BJ (cell line): ENCODE data around the gene TPRX1. TPM values are rescaled to one million over a fixed set of nuclear protein-coding genes. Genes with fewer than 3 reads are reported as not detected.

ENCODE experiments used
- CTCF ChIA-PET: fragments of 350-600 bp; formaldehyde crosslinking; extraction: SDS; loops from one replicate; lab custom pipeline; 2021; ENCODE audit warnings: antibody characterized with exemption, inconsistent platforms; lab: Yijun Ruan, JAX
- POLR2A ChIA-PET: fragments of 300-600 bp; sonication (Branson Sonifier 250); formaldehyde crosslinking; extraction: SDS; loops from one replicate; lab custom pipeline; 2021; ENCODE audit warnings: antibody characterized with exemption; lab: Charles Lee
- DNase-seq: peaks from one replicate; pipeline ENCODE4 v3.0.0-alpha.2; 2011; ENCODE audit warnings: low read depth
- H3K27me3 ChIP-seq: 2 replicates; pipeline ENCODE4 v1.6.0; 2011; ENCODE audit warnings: low read length; ENCODE audit not compliant: control insufficient read depth, insufficient read depth
- H3K36me3 ChIP-seq: 2 replicates; pipeline ENCODE4 v1.5.1; 2011; ENCODE audit warnings: low read length; ENCODE audit not compliant: control insufficient read depth, insufficient read depth
- H3K4me3 ChIP-seq: 2 replicates; pipeline ENCODE4 v1.5.1; 2011; ENCODE audit warnings: low read depth, mild to moderate bottlenecking, control low read depth, low read length
- CTCF ChIP-seq: IDR thresholded peaks from 2 replicates; pipeline ENCODE4 v1.5.1; 2011; ENCODE audit warnings: low read depth, mild to moderate bottlenecking, control low read depth, inconsistent platforms, low read length, moderate library complexity; ENCODE audit not compliant: insufficient read depth
- polyA plus RNA-seq: library from polyadenylated mRNA; depleted of rRNA; stranded (reverse); fragments of >200 nt; gene quantifications from 2 replicates; pipeline ENCODE4 v1.2.3, GENCODE V29; 2011; rRNA removed
- small RNA-seq: library from RNA; depleted of rRNA; stranded (forward); fragments of <200 nt; gene quantifications from one replicate; pipeline ENCODE3, GENCODE V24; 2012; ENCODE audit warnings: low replicate concordance, low read depth; ENCODE audit not compliant: insufficient read length

Gene TPRX1
- polyA plus RNA-seq, 1 experiment, result not detected

GRCh38 chr19:47754206-47755064 is 49.9 kb downstream of the TPRX1 start:
- peaks cover 54% of the 10 kb centered on the region for H3K36me3 ChIP-seq
- no peaks in the 10 kb centered on the region for H3K27me3 ChIP-seq
- POLR2A ChIA-PET, result no interaction called here
- CTCF ChIA-PET, result interaction anchor here (2.8 kb wide), 1 partner anchor 11 kb away, joined by 15 read pairs; no protein-coding TSS in a partner anchor
- no peak overlapping the region for H3K4me3 ChIP-seq
- DNase-seq, result no peak
- no peak for TF ChIP-seq CTCF

- DNase-seq, result no peak
- Histone ChIP-seq H3K4me3 (no peak overlapping the region), H3K27me3 (no peaks in the 10 kb centered on the region), H3K36me3 (peaks cover 52% of the 10 kb centered on the region)
- ChIA-PET CTCF (interaction anchor here (1.1 to 3.4 kb wide), 4 partner anchors 9 to 39 kb away, joined by 3 to 13 read pairs (median 5); partner anchors contain the start of gene EHD2), POLR2A (no interaction called here)
- no peak for TF ChIP-seq CTCF
These were observed 51.7 kb downstream of the TPRX1 start for GRCh38 chr19:47752440-47753211.

Small RNAs within 50 kb of the gene (small RNA-seq; reads per million reads assigned to genes)
- gene AC008745.1 (not detected), gene SNORD23 (not detected)

Other genes starting within 250 kb of the TPRX1 start
- 0.05 and 0.06 TPM in 2 replicates for gene ZNF541, start 231.4 kb downstream of the TPRX1 start, polyA plus RNA-seq
- gene BICRA, start 195.4 kb downstream of the TPRX1 start, polyA plus RNA-seq, result 0.53 and 0.63 TPM in 2 replicates
- 69.5 and 132 TPM in 2 replicates for gene EHD2, start 91.1 kb downstream of the TPRX1 start, polyA plus RNA-seq
- gene NOP53, start 59.0 kb downstream of the TPRX1 start, polyA plus RNA-seq, result 119 and 135 TPM in 2 replicates
- 256 and 293 TPM in 2 replicates for gene SELENOW, start 25.8 kb downstream of the TPRX1 start, polyA plus RNA-seq
- gene CRX, start 17.4 kb upstream of the TPRX1 start, polyA plus RNA-seq, result not detected in 2 replicates
- gene TPRX2, start 54.7 kb upstream of the TPRX1 start, polyA plus RNA-seq, result not detected in 2 replicates
- not detected in 2 replicates for gene SULT2A1, start 81.8 kb upstream of the TPRX1 start, polyA plus RNA-seq
- not detected in 2 replicates for gene BSPH1, start 187.6 kb upstream of the TPRX1 start, polyA plus RNA-seq
- gene ELSPBP1, start 190.1 kb upstream of the TPRX1 start, polyA plus RNA-seq, result not detected in 2 replicates
- not detected in 2 replicates for gene CABP5, start 239.5 kb upstream of the TPRX1 start, polyA plus RNA-seq